H54 (cell line): ENCODE data around the gene PLCL2.

Experiments used
- DNase-seq: peaks from one replicate; pipeline ENCODE4 v3.0.0; 2011; ENCODE audit warnings: low spot score, mixed read lengths; ENCODE audit not compliant: insufficient read length
- FAIRE-seq: peaks from 3 replicates; lab custom pipeline; 2011; peaks lifted over from hg19 to GRCh38; lab: Jason Lieb, UNC
- POLR2A ChIP-seq: IDR thresholded peaks from 2 replicates; pipeline ENCODE4 v1.6.1; 2011; ENCODE audit warnings: low read depth, mild to moderate bottlenecking, low read length

PLCL2 gene

GRCh38 chr3:16998236-16998923 is 113.6 kb downstream of the PLCL2 start:
- no peak for DNase-seq
- no peak for TF ChIP-seq POLR2A

GRCh38 chr3:16999161-16999560 is 114.4 kb downstream of the PLCL2 start:
- FAIRE-seq (no peak), DNase-seq (no peak)
- no peak for TF ChIP-seq POLR2A

More at GRCh38 chr3:16998236-16998923, 113.6 kb downstream of the PLCL2 start:
- no peak for FAIRE-seq

GRCh38 chr3:16999871-17000270 is 115.1 kb downstream of the PLCL2 start:
- FAIRE-seq = no peak
- no peak for DNase-seq

GRCh38 chr3:17003457-17003856 is 118.7 kb downstream of the PLCL2 start:
- no peak for DNase-seq
- FAIRE-seq = no peak
- TF ChIP-seq POLR2A = no peak

More at GRCh38 chr3:16999871-17000270, 115.1 kb downstream of the PLCL2 start:
- TF ChIP-seq POLR2A = no peak

- TF ChIP-seq POLR2A = no peak
- FAIRE-seq (no peak), DNase-seq (no peak)
Measured at GRCh38 chr3:17006132-17006852, 121.5 kb downstream of the PLCL2 start.

- FAIRE-seq = no peak
- no peak for TF ChIP-seq POLR2A
Measured at GRCh38 chr3:17007284-17007683, 122.5 kb downstream of the PLCL2 start.

GRCh38 chr3:17009826-17010225 is 125.1 kb downstream of the PLCL2 start:
- DNase-seq (no peak), FAIRE-seq (no peak)
- TF ChIP-seq POLR2A = no peak

More at GRCh38 chr3:17007284-17007683, 122.5 kb downstream of the PLCL2 start:
- DNase-seq = no peak

- DNase-seq (no peak), FAIRE-seq (no peak)
- TF ChIP-seq POLR2A = no peak
Measured at GRCh38 chr3:17011728-17012338, 127.1 kb downstream of the PLCL2 start.

- no peak for TF ChIP-seq POLR2A
- FAIRE-seq = peak; percentile 85
- peak; percentile 9 for DNase-seq
Measured at GRCh38 chr3:17013050-17013449, 128.3 kb downstream of the PLCL2 start.

- DNase-seq = no peak
- TF ChIP-seq POLR2A = no peak
- FAIRE-seq = no peak
Measured at GRCh38 chr3:17013571-17013970, 128.8 kb downstream of the PLCL2 start.

GRCh38 chr3:17014284-17014683 is 129.5 kb downstream of the PLCL2 start:
- FAIRE-seq (no peak), DNase-seq (no peak)
- no peak for TF ChIP-seq POLR2A

GRCh38 chr3:17014709-17015108 is 130.0 kb downstream of the PLCL2 start:
- FAIRE-seq = no peak
- TF ChIP-seq POLR2A = no peak
- no peak for DNase-seq

GRCh38 chr3:17021614-17022013 is 136.9 kb downstream of the PLCL2 start:
- DNase-seq = no peak
- TF ChIP-seq POLR2A = no peak
- no peak for FAIRE-seq

GRCh38 chr3:17023006-17023664 is 138.4 kb downstream of the PLCL2 start:
- FAIRE-seq (no peak), DNase-seq (no peak)
- TF ChIP-seq POLR2A = no peak
